IPS-11a (cell line): ENCODE measurements around the gene ASB1.

Source experiments
- H3K4me3 ChIP-seq: one replicate; pipeline ENCODE4 v1.5.1; 2013; ENCODE audit warnings: low read depth, low read length, control low read depth

The ASB1 gene

GRCh38 chr2:238464389-238464788 lies 37.7 kb downstream of the ASB1 start:
- no peak overlapping the region for H3K4me3 ChIP-seq

DNA sequence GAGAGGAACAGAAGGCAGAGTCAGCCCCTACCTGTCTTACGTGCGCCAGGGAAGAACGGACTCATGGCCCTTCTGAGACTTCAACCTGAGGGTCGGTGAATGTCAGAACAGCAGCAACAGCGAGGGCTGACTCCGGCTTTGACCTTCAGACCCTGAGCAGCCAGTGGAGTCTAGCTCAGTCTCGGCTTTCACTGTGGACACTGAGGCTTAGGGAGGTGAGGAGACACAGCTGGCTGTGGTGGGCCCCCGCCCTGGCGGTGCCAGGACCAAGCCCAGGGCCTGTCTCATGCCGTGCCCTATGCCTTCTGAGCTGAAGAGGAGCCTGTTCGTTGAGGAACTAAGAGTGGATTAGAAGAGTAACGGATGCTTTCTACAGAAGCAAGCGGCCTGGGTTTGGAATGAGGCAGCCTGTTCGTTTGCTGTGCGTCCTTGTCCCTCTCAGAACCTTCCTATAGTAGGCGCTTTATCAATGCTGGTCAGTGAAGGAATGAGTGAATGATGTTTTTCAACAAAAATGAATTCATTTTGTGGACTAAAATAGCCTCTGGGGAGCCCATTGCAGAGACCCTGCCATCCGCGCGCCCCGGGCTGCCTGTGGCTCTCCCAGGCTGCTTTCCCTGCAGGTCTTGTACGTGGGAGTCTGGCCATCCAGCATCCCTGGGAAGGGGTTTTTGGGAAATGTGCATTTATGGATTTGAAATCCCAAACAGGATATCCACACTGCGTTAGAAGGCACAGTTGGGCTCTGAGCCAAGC lies 38.9 kb downstream of the ASB1 start:
- H3K4me3 ChIP-seq, result no peak overlapping the region

DNA sequence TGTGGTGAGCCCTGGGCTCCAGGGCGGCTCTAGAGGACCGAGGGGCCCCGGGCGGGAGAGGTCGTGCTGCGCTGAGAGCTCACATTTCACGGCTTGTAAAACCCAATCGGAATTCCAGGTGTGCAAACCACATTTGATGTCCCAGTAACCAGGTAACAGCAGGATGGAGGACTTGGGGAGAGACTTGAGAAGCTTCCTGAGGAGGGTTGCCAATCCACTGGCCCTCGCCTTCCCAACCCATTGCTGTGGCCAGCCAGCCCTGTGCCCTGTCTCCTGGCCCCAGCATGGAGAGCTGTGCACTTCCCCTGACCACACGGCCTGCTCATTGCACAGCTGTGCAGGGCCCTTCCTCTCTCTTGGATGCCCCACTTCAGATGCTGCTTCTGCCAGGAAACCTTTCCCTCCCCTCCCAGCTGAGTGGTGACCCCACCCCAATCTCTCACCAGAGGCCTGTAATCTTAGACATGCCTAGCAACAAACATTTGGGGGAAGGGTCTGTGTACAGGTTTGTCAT lies 39.6 kb downstream of the ASB1 start:
- no peak overlapping the region for H3K4me3 ChIP-seq

DNA sequence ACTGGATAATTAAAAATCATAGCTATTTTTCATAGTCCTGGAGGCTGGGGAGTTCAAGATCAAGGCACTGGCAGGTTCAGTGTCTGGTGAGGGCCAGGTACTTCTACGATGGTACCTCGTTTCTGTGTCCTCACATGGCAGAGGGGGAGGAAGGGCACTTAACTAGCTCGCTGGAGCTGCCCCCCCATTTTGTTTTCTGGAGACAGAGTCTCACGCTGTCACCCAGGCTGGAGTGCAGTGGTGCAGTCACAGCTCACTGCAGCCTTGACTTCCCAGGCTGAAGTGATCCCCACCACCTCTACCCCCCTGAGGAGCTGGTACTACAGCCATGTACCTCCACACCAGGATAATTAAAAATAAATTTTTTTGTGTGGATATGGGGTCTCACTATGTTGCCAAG lies 40.3 kb downstream of the ASB1 start:
- H3K4me3 ChIP-seq, result no peak overlapping the region

DNA sequence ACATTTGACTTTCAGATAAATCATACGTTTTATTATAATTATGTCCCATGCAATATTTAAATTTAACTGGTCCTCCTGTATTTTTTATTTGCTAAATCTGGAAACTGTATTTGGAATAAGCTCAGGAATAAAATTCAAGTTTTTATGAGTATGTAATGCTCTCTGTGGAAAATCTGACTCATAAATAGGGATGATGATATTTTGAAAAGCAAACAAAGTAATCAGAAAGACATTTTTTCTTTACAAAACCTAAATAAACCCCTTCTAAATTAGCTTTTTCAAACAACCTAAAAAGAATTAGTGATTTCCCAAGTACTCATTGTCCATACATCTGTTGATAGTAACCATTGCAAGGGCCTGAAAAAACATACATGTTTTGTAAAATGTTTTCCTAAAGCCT lies 41.1 kb downstream of the ASB1 start:
- no peak overlapping the region for H3K4me3 ChIP-seq

DNA sequence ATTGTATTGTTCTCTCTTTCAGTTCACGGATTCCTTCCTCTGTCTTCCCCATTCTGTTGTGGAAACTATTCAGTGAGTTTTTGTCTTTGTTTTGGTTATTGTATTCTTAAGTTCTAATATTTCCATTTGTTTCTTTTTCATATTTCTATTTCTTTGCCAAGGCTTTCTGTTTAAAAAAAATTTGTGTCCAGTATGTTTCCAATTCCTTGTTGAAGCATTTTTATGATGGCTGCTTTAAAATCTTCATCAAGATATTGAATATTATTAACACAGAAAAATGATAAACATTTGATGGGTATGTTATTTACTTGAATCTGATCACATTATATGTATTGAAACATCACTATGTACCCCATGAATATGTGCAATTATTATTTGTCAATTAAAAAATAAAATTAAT lies 42.4 kb downstream of the ASB1 start:
- H3K4me3 ChIP-seq, result no peak overlapping the region

GRCh38 chr2:238473014-238473413 lies 46.3 kb downstream of the ASB1 start:
- H3K4me3 ChIP-seq, result no peak overlapping the region

DNA sequence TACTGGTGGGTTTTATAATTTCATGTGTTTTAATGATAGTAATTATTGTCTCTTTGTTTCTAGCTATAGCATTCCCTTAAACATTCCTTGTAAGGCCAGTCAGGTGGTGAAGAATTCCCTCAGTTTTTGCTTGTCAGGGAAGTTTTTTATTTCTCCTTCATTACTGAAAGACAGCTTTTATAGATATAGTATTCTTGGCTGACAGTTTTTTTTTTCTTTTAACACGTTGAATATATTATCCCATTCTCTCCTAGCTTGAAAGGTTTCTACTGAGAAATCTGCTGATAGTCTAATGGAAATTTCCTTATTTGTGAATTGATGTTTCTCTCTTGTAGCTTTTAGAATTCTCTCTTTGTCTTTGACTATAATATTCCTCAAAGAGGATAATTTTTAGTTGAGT lies 46.8 kb downstream of the ASB1 start:
- H3K4me3 ChIP-seq, result no peak overlapping the region

GRCh38 chr2:238475034-238475433 lies 48.3 kb downstream of the ASB1 start:
- no peak overlapping the region for H3K4me3 ChIP-seq

- H3K4me3 ChIP-seq, result no peak overlapping the region
Observed at GRCh38 chr2:238475566-238475965, 48.8 kb downstream of the ASB1 start.

GRCh38 chr2:238476258-238476657 lies 49.5 kb downstream of the ASB1 start:
- H3K4me3 ChIP-seq, result no peak overlapping the region

- H3K4me3 ChIP-seq, result no peak overlapping the region
Observed at GRCh38 chr2:238478216-238478615, 51.5 kb downstream of the ASB1 start.

- H3K4me3 ChIP-seq, result no peak overlapping the region
Observed at GRCh38 chr2:238479847-238480246, 53.1 kb downstream of the ASB1 start.

DNA sequence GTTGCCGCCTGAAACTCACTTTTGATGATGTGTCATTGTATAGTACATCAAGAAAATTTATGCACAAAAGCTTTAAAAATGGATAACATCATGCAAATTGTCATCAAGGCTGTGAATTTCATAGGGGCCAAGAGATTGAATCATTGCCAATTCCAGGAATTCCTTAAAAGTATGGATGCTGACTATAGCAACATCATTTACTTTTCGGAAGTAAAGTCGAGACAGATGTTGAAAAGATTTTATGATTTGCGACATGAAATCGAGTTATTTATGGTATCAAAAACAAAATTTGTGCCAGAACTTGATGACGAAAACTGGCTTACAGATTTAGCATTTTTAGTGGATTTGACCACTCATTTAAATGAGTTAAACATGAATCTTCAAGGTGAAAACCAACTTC lies 56.3 kb downstream of the ASB1 start:
- no peak overlapping the region for H3K4me3 ChIP-seq

- H3K4me3 ChIP-seq, result no peak overlapping the region
Observed at GRCh38 chr2:238483656-238484055, 56.9 kb downstream of the ASB1 start.

- H3K4me3 ChIP-seq, result no peak overlapping the region
Observed at GRCh38 chr2:238484522-238485452, 58.1 kb downstream of the ASB1 start.

- no peak overlapping the region for H3K4me3 ChIP-seq
Observed at GRCh38 chr2:238486123-238486848, 59.6 kb downstream of the ASB1 start.

DNA sequence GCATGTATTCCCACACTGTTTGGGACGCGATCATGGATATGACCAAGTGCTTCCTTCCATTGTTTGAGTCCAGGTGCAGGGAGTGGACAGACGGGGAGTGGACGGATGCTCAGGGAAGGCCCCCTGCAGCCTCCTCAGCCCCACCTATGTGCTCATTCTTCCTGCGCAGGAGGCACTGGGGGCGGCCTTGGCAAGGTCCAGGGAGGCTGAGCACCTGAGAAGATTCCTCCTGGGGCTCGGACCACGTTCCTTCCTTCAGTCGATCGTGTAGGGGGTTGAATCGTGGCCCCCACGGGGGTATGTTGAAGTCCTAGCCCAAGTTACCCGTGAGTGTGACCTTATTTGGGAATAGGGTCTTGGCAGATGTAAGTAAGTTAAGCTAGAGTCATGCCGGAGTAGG lies 60.4 kb downstream of the ASB1 start:
- H3K4me3 ChIP-seq, result no peak overlapping the region

- no peak overlapping the region for H3K4me3 ChIP-seq
Observed at GRCh38 chr2:238487652-238488346, 61.1 kb downstream of the ASB1 start.

- H3K4me3 ChIP-seq, result no peak overlapping the region
Observed at GRCh38 chr2:238488347-238488826, 61.7 kb downstream of the ASB1 start.
